DMS153 treated with DMSO at 0.1 percent for 48 hours (cell line): ENCODE results near the gene GARIN5B.

Experiments
- DNase-seq: peaks from one replicate; lab custom pipeline; 2025; ENCODE audit not compliant: unreplicated experiment; lab: John Stamatoyannopoulos, UW

Gene GARIN5B

GRCh38 chr19:55389386-55390317 is 26.6 kb upstream of the GARIN5B start:
- DNase-seq: no peak

GRCh38 chr19:55387736-55388497 is 24.9 kb upstream of the GARIN5B start:
- no peak for DNase-seq

DNA sequence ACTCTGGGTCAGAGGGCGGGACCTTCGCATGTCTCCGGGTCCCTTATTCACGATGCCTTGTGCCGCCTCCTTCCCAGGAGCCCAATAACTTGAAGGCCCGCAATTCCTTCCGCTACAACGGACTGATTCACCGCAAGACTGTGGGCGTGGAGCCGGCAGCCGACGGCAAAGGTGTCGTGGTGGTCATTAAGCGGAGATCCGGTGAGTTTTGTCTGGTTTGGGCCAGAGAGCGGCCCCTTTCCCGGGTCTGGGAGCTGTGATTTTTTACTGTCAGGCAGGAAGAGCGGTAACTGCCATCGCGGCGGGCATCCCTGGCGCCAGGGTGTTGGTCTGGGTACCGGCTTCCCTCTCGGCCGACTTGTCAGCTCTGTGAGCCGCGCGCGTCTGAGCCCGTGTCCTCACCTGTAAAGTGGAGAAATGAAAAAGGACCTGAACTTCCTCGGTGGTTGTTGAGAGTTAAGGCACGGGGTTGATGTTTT is 23.5 kb upstream of the GARIN5B start:
- DNase-seq: no peak

GRCh38 chr19:55385724-55386492 is 22.8 kb upstream of the GARIN5B start, which contains the start of gene RPL28:
TSS of gene RPL28 (plus strand) at chr19:55385932. CDS start at chr19:55386358, 426 bp downstream.
- DNase-seq: peak; percentile 96

GRCh38 chr19:55384920-55385723 is 22.1 kb upstream of the GARIN5B start:
- peak; percentile 92 for DNase-seq

GRCh38 chr19:55384131-55384919 is 21.3 kb upstream of the GARIN5B start, which contains the start of gene TMEM238:
TSS of gene TMEM238 (minus strand) at chr19:55384292. CDS start at chr19:55384259, 33 bp downstream.
- no peak for DNase-seq

- peak; percentile 30 for DNase-seq
Observed at GRCh38 chr19:55383279-55384130, 20.4 kb upstream of the GARIN5B start.

DNA sequence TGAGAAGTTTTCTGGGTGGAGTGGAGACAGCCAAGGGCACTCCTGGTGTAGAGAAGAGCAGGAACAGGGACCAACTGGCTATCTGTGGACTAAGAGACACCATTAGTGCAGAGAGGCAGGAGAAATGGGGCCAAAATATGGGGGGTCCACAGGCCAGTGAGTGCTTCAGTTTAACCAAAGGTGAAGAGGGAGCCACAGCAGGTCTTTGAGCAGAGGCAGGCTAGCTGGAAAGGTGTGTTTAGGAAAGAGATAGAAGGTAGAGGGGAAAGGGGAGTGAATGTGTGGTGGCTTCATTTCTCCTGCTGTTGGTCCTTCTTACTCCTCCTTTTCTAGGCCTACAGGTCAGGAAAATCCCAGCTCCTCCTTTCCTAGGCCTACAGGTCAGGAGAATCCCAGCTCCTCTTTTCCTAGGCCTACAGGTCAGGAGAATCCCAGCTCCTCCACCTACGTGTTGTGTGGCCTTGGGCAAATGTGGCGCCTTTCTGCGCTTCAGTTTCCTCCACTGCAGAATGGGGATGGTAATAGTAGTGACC is 19.5 kb upstream of the GARIN5B start:
- DNase-seq: no peak

DNA sequence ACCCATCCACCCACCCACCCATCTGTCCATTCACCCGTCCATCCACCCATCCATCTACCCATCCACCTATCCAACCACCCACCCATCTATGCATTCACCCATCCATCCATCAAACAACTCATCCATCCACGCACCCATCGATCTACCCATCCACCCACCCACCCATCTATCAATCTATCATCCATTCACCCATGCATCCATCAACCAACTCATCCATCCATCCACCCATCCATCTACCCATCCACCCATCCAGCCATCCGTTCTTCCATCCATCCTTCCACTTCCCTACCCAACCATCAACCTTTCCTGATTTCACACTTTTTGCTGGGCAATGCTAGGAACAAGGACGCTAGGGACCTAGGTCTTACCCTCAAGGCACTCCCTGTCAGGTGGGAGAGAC is 19.0 kb upstream of the GARIN5B start:
- no peak for DNase-seq

GRCh38 chr19:55379174-55379573 is 16.1 kb upstream of the GARIN5B start:
- no peak for DNase-seq

GRCh38 chr19:55377356-55378131 is 14.5 kb upstream of the GARIN5B start:
- DNase-seq: no peak

GRCh38 chr19:55376241-55376933 is 13.3 kb upstream of the GARIN5B start, which contains the start of gene TMEM190:
TSS of gene TMEM190 (plus strand) at chr19:55376826. CDS start at chr19:55376854, 28 bp downstream.
- DNase-seq: no peak

DNA sequence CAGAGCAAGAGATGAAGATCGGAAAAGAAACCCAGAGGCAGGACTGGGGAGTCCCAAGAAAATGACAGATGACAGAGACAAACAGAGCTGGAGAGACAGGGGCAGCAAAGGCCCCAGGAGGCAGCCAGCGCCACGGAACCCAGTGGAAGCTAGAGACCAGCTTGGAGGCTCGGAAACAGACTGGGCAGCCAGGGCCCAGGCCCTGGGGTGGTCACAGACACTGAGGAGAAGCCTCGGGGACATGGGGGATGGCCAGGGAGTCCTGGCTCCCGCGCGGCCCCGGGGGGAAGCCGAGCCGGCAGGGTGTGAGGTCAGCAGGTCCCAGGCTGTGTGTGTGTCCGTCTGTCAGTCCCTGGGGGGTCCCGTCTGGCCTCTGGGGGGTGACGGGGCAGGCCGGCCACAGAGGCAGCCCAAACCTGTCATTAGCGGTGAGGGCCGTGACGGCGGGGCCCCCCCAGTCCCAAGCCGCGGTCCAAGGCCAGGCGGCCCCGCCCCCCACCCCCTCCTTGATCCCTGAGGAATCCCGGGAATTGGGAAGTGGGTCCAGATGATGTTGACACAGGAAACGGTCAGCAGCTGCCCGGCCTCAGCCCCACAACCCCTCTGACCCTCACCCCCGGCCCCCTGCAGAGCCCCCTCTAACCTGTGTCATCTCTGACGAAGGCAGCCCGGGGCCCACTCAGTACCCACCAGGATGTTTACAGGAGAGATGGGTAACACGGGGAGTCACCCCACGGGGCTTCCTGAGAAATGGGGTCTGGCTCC is 11.1 kb upstream of the GARIN5B start:
- DNase-seq: no peak

DNA sequence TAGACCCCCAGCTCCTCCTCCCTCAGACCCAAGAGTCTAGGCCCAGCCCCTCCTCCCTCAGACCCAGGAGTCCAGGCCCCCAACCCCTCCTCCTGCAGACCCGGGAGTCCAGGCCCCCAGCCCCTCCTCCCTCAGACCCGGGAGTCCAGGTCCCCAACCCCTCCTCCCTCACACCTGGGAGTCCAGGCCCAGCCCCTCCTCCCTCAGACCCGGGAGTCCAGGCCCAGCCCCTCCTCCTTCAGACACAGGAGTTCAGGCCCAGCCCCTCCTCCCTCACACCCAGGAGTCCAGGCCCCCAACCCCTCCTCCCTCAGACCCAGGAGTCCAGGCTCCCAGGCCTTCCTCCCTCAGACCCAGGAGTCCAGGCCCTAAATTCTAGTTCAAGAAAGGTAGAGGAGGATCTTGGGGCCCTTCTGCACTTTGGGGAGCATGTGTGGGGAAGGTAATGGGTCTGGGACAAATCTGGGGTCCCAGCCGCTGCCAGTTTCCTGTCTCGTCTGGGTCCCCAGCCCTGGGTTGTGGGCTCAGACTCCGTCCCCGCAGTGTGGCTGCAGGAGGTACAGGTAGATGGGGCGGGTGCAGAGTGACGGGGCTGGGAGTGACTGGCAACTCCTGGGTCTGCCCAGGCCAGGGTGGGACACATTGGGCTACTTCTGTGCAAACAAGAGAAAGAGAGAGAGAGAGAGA is 10.4 kb upstream of the GARIN5B start:
- no peak for DNase-seq
